RWPE1 (cell line): ENCODE data around the gene SUB1.
A peak's percentile ranks its signal among the peaks of the same experiment; 100 is the strongest.

Experiments
- CTCF ChIA-PET: fragments of 350-600 bp; sonication (Branson Sonifier 250); formaldehyde crosslinking; extraction: SDS; loops from one replicate; lab custom pipeline; 2021; lab: Yijun Ruan, JAX
- POLR2A ChIA-PET: fragments of 400-600 bp; formaldehyde crosslinking; extraction: SDS; loops from one replicate; lab custom pipeline; 2020; ENCODE audit warnings: antibody characterized with exemption; ENCODE audit not compliant: low non-redundant PET; lab: Yijun Ruan, JAX
- DNase-seq: peaks from one replicate; pipeline ENCODE4 v3.0.0; 2012; ENCODE audit warnings: low spot score
- H3K27ac ChIP-seq: fragments of 450-650 bp; 2 replicates; pipeline ENCODE4 v1.5.1; 2017
- CTCF ChIP-seq: fragments of 450-650 bp; conservative IDR thresholded peaks from 2 replicates; pipeline ENCODE4 v1.5.1; 2017; ENCODE audit warnings: low read depth, mild to moderate bottlenecking

SUB1 gene

GRCh38 chr5:32578363-32578762 is 7.0 kb upstream of the SUB1 start:
- DNase-seq, result no peak
- TF ChIP-seq CTCF, result no peak
- POLR2A ChIA-PET, result no interaction called here
- no peak overlapping the region for H3K27ac ChIP-seq
- CTCF ChIA-PET, result no interaction called here

- H3K27ac ChIP-seq, result no peak overlapping the region
- CTCF ChIA-PET, result no interaction called here
- DNase-seq, result no peak
- TF ChIP-seq CTCF, result no peak
- POLR2A ChIA-PET, result no interaction called here
Measured at GRCh38 chr5:32578764-32579163, 6.6 kb upstream of the SUB1 start.

DNA sequence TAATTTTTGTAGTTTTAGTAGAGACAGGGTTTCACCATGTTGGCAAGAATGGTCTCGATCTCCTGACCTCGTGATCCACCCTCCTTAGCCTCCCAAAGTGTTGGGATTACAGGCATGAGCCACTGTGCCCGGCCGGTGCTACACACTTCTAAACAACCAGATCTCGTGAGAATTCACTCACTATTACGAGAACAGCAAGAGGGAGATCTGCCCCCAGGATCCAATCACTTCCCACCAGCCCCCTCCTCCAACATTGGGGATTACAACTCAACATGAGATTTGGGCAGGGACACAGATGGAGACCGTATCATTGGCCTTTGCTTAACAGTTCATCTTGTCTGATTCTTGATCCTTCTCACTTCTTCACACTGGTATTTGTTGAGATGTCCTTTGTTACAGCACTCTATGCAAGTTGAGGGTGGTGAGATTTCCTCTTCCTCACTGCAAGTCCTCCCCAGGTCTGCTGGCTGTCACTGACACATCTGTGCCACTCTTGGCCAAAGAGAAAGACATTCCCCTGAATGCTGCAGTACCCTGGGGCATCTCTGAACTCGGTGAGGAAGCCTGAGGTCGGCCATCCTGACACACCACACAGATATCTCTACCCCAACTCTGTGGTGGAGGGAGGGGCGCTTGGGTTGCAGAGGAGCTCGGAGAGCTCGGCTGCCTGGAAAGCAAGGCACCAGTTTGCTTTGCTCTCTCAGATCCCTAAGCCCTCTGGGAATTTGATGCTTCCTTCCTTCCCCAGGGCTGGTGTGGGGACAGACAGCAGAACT is 4.2 kb upstream of the SUB1 start:
- CTCF ChIA-PET, result no interaction called here
- POLR2A ChIA-PET, result no interaction called here
- H3K27ac ChIP-seq, result no peak overlapping the region
- no peak for DNase-seq
- no peak for TF ChIP-seq CTCF

GRCh38 chr5:32583582-32584232 is 1.6 kb upstream of the SUB1 start:
- ChIA-PET CTCF (no interaction called here), POLR2A (no interaction called here)
- H3K27ac ChIP-seq, result peak overlapping the region; percentile 64
- no peak for TF ChIP-seq CTCF
- no peak for DNase-seq

GRCh38 chr5:32584646-32585045 is 711 bp upstream of the SUB1 start:
- no peak overlapping the region for H3K27ac ChIP-seq
- POLR2A ChIA-PET, result interaction anchor here (0.6 kb wide), 1 partner anchor 56 kb away, joined by 6 read pairs; no protein-coding TSS in a partner anchor
- CTCF ChIA-PET, result interaction anchor here (0.5 kb wide), 1 partner anchor 140 kb away, joined by 3 read pairs; the partner anchor contains the start of gene ZFR
- DNase-seq, result no peak
- TF ChIP-seq CTCF, result no peak

DNA sequence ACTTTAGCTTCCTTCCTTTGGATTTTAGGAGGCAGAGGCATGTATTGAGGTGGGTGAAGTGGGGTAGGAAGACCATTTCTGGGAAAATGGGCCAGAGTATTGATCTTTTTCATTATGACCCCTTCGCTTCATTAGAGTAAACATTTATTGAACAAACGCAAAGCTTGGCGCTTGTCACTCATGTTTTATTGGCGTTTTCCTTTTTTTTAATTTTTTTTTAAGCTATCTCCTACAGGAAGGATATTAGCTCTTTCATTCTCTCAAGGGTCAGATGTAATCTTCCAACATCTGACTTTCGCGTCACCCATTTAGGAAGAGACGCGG is 273 bp upstream of the SUB1 start:
- CTCF ChIA-PET, result interaction anchor here (0.6 kb wide), 1 partner anchor 130 kb away, joined by 3 read pairs; no protein-coding TSS in a partner anchor
- TF ChIP-seq CTCF, result no peak
- DNase-seq, result no peak
- H3K27ac ChIP-seq, result peak overlapping the region; percentile 94
- POLR2A ChIA-PET, result interaction anchor here (0.6 kb wide), 1 partner anchor 57 kb away, joined by 6 read pairs; no protein-coding TSS in a partner anchor
